HL-60 (cell line): ENCODE results near the gene TSC22D4.

ENCODE experiments used
- POLR2AphosphoS5 ChIP-seq: IDR thresholded peaks from 2 replicates; pipeline ENCODE4 v1.6.1; 2012; ENCODE audit warnings: low read depth
- TF ChIP-seq, protein P1 (sequence below): IDR thresholded peaks from one replicate; pipeline ENCODE4 v1.5.1; 2011; ENCODE audit warnings: low read length, control low read depth, inconsistent platforms; ENCODE audit not compliant: insufficient read depth

DNA sequence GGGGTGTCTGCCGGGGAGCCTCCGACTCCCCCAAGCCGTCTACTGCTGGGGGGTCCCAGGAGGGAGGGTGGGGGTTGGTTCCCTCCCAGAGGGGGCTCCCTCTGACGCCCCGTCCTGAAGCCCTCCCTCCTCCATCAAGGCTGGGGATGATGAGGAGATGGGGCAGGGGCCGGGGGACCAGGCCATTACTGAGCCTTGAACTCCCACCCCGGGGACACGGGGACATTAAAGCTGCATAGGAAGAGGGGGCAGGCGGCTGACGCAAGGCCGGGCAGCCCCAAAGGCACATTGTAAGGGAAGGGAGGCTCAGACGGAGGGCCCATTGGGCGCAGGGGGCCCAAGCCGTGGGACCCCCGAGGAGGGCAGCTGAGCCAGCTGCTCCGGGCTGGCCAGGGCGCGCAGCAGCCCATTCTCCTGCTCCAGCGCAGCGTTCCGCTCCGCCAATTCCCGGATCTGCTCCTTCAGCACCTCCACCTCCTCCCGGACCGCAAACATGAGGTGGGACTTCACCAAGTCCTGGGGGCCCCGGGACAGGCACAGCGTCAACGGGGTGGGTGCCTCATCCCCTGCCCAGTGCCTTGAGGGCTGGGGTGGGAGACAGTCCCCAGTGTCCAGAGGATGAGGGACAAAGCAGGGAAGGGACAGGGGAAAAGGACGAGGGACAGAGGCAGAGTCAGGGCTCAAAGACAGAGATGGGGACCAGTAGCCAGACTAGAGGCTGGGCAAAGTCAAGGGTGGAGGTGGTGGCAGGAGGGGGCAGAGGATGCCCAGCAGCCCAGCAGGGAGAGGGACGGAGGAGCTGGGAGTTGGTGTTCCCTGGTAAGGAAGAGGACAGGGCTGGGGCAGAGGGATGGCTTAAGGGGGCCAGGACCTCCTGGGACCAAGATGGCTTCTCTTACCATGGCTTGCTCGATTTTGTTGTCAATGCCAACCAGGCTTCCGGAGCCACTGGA lies 12.1 kb downstream of the TSC22D4 start:
- TF ChIP-seq, protein P1, sequence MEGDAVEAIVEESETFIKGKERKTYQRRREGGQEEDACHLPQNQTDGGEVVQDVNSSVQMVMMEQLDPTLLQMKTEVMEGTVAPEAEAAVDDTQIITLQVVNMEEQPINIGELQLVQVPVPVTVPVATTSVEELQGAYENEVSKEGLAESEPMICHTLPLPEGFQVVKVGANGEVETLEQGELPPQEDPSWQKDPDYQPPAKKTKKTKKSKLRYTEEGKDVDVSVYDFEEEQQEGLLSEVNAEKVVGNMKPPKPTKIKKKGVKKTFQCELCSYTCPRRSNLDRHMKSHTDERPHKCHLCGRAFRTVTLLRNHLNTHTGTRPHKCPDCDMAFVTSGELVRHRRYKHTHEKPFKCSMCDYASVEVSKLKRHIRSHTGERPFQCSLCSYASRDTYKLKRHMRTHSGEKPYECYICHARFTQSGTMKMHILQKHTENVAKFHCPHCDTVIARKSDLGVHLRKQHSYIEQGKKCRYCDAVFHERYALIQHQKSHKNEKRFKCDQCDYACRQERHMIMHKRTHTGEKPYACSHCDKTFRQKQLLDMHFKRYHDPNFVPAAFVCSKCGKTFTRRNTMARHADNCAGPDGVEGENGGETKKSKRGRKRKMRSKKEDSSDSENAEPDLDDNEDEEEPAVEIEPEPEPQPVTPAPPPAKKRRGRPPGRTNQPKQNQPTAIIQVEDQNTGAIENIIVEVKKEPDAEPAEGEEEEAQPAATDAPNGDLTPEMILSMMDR: no peak
- TF ChIP-seq POLR2AphosphoS5: no peak
